Psoas muscle (tissue), 8 donors: ENCODE data around the gene ZSCAN5B. TPM values are rescaled to one million over a fixed set of nuclear protein-coding genes. Genes with fewer than 3 reads are reported as not detected.

Source experiments
- ATAC-seq, 4 donors: fragments of 200-7000 bp; cut with Tn5 transposase; one replicate each; pipeline ENCODE4 v1.9.1; 2020; ENCODE audit warnings: moderate library complexity in 3 of 4, mild to moderate bottlenecking in 2 of 4
- DNase-seq, 2 donors: peaks; one replicate each; pipeline ENCODE4 v3.0.0-alpha.2; 2020
- H3K27ac ChIP-seq: fragments of 200-600 bp; one replicate; pipeline ENCODE4 v1.8.0; 2022
- H3K27me3 ChIP-seq, 3 donors: fragments of 200-600 bp in 1 of 3; one replicate each; pipeline versions ENCODE4 v1.6.1 to v1.8.0; 2013 to 2022; ENCODE audit warnings: low read length in 2 of 3, mild to moderate bottlenecking in 2 of 3, moderate library complexity in 1 of 3; ENCODE audit not compliant: insufficient read depth in 3 of 3
- H3K36me3 ChIP-seq, 2 donors: fragments of 200-600 bp in 1 of 2; one replicate each; pipeline versions ENCODE4 v1.6.1 to v1.8.0; 2013 to 2022; ENCODE audit warnings: low read depth in 1 of 2, mild to moderate bottlenecking in 1 of 2, moderate library complexity in 1 of 2; ENCODE audit not compliant: insufficient read depth in 1 of 2
- H3K4me1 ChIP-seq: fragments of 200-600 bp; one replicate; pipeline ENCODE4 v1.8.0; 2022
- H3K4me3 ChIP-seq: fragments of 200-600 bp; one replicate; pipeline ENCODE4 v1.8.0; 2022; ENCODE audit warnings: mild to moderate bottlenecking
- H3K9me3 ChIP-seq: fragments of 200-600 bp; one replicate; pipeline ENCODE4 v1.8.0; 2022
- WGBS, 3 donors: extraction: QIAGEN DNeasy Blood & Tissue Kit; methylation state at CpG; one replicate each; pipeline versions ENCODE4 v1.1.6 to v1.1.7; 2013; 5-methylcytosine and 5-hydroxymethylcytosine counted together
- intact Hi-C, 2 donors: fragments of 100-400 bp; cut with DNase I; formaldehyde crosslinking; loops; one replicate each; pipeline versions ENCODE4 v1.11.0 to v1.14.2; 2022
- polyA plus RNA-seq, 3 donors: library from polyadenylated mRNA; stranded (reverse); fragments of 200-250 nt; gene quantifications; one replicate each; pipeline ENCODE4 v1.2.3, GENCODE V29; 2013
- total RNA-seq, 4 donors: library from RNA; stranded (reverse); fragmentation: NEBNext Ultra II Directional in 2 of 4; extraction: Animal tissue kit (Norgen Biotek cat#: 25700) in 2 of 4; gene quantifications; one replicate each; pipeline versions ENCODE4 v1.2.1 to v1.2.4, GENCODE V29; 2021 to 2023
- TF ChIP-seq, protein P1 (sequence below): fragments of 200-600 bp; IDR thresholded peaks from one replicate; pipeline ENCODE4 v1.8.0; 2022; ENCODE audit warnings: antibody characterized with exemption
- donor health status: healthy with polysubstance abuse.
- donor health status: DM: no; HTN: no; CAD: no; lungs with moderate emphysema.
- donor health status: Bipolar disorder and iron deficiency.
- donor health status: healthy.
- donor health status: DM: yes; HTN: yes; CAD: no.
- donor health status: DM: no; HTN: no; CAD: no.
- donor health status: DM: no; HTN: no; CAD: no.
- donor health status: DM: yes; HTN: yes; CAD: no.

Gene ZSCAN5B
- total and polyA plus RNA-seq, 7 donors: 0.05 TPM; not detected in 6

DNA sequence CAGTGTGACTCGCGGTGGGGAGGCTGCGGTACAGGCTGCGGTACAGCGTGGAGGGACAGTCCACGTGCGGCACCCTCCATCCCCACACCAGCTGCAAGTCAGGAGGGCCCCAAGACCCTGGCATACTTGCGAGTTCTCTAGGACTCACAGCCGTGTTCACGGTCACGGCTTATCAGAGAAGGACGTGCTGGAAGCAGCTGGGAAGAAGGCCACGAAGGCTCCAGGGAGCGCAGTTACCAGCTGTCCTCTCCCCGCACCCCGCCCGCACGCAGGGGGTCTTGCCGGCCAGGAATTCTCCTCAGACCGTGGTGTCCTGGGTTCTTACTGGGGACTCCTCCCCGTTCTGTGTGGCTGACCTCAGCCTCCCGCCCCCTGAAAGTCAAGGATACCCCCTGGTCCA lies 50.3 kb downstream of the ZSCAN5B start:
- no peak overlapping the region for H3K4me3 ChIP-seq
- H3K9me3 ChIP-seq: no peaks in the 10 kb centered on the region
- TF ChIP-seq, protein P1, sequence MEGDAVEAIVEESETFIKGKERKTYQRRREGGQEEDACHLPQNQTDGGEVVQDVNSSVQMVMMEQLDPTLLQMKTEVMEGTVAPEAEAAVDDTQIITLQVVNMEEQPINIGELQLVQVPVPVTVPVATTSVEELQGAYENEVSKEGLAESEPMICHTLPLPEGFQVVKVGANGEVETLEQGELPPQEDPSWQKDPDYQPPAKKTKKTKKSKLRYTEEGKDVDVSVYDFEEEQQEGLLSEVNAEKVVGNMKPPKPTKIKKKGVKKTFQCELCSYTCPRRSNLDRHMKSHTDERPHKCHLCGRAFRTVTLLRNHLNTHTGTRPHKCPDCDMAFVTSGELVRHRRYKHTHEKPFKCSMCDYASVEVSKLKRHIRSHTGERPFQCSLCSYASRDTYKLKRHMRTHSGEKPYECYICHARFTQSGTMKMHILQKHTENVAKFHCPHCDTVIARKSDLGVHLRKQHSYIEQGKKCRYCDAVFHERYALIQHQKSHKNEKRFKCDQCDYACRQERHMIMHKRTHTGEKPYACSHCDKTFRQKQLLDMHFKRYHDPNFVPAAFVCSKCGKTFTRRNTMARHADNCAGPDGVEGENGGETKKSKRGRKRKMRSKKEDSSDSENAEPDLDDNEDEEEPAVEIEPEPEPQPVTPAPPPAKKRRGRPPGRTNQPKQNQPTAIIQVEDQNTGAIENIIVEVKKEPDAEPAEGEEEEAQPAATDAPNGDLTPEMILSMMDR: no peak
- no peak for ATAC-seq
- intact Hi-C loops: loop anchor here in 1 of 2 donors (5.0 kb wide), 1 partner anchor 40 kb away; no protein-coding TSS in a partner anchor
- no peak for DNase-seq
- peaks cover 0 to 16% of the 10 kb centered on the region in 2 donors for H3K36me3 ChIP-seq
- H3K4me1 ChIP-seq: peaks cover 9% of the 10 kb centered on the region
- WGBS, 3 donors: 62 to 78% (median 69%) methylated on average over 20 to 22 of the region's 22 CpGs
- H3K27me3 ChIP-seq: no peaks in the 10 kb centered on the region
- no peak overlapping the region for H3K27ac ChIP-seq

DNA sequence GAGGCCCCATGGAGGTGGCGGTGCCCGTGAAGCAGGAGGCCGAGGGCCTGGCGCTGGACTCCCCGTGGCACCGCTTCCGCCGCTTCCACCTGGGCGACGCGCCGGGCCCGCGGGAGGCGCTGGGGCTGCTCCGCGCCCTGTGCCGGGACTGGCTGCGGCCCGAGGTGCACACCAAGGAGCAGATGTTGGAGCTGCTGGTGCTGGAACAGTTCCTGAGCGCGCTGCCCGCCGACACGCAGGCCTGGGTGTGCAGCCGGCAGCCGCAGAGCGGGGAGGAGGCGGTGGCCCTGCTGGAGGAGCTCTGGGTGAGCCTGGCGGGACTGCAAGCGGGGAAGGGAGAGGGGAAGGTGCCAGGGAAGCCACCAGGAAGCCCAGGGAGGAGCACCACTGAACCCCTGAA lies 50.7 kb downstream of the ZSCAN5B start:
- H3K27ac ChIP-seq: peak overlapping the region; percentile 23
- DNase-seq (no peak), ATAC-seq (peak in 3 of 4 donors; percentile 23 to 42 (median 36))
- H3K9me3 ChIP-seq: no peaks in the 10 kb centered on the region
- 50 to 64% (median 50%) methylated on average over 19 to 31 of the region's 31 CpGs for WGBS, 3 donors
- H3K4me3 ChIP-seq: no peak overlapping the region
- no peaks in the 10 kb centered on the region for H3K27me3 ChIP-seq
- TF ChIP-seq, protein P1: no peak
- H3K4me1 ChIP-seq: peaks cover 13% of the 10 kb centered on the region
- intact Hi-C loops: loop anchor here in 1 of 2 donors (5.0 kb wide), 1 partner anchor 40 kb away; no protein-coding TSS in a partner anchor
- H3K36me3 ChIP-seq: peaks cover 0 to 16% of the 10 kb centered on the region in 2 donors

DNA sequence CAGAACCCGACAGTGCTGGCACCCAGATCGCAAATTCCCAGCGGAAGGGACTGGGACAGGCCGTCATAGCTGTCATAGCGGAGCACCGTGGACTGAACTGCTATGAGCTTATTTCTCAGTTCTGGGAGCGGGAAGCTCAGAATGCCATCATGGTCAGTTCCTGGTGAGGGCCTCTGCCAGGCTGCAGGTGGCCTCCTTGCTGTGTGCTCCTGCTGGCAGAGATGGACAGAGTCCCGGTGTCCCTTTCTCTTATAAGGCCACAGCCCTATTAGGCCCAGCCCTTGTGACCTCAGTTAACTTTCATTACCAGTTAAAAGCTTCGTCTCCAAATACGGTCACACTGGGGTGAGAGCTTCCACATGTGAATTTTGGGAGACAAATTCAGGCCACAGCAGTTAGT lies 51.9 kb downstream of the ZSCAN5B start:
- H3K9me3 ChIP-seq: no peaks in the 10 kb centered on the region
- peaks cover 0 to 16% of the 10 kb centered on the region in 2 donors for H3K36me3 ChIP-seq
- no peak for DNase-seq
- WGBS, 3 donors: 77 to 85% (median 79%) methylated on average over 10 of the region's 10 CpGs
- H3K27ac ChIP-seq: no peak overlapping the region
- H3K4me1 ChIP-seq: peaks cover 16% of the 10 kb centered on the region
- no peaks in the 10 kb centered on the region for H3K27me3 ChIP-seq
- no peak for ATAC-seq
- H3K4me3 ChIP-seq: no peak overlapping the region
- intact Hi-C loops: loop anchor here in 1 of 2 donors (5.0 kb wide), 1 partner anchor 38 kb away; no protein-coding TSS in a partner anchor
- TF ChIP-seq, protein P1: no peak

DNA sequence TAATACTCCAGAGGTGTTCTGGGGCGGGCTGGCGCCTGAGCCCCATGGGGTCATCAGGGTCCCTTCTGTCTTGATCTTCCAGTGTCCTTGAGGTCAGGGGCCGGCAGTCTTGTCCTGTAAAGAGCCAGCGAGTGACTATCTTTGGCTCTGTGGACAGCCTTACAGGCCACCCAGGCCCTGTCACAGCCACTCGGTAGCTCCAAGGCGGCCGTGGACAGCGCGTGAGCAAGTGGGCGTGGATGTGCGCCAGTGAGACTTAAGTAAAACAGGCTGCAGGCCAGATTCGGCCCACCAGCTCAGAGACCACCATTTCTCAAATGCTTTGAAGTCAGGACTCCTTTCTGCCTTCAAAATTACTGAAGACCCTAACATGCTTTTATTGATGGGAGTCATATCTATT lies 52.8 kb downstream of the ZSCAN5B start:
- H3K9me3 ChIP-seq: no peaks in the 10 kb centered on the region
- peaks cover 0 to 16% of the 10 kb centered on the region in 2 donors for H3K36me3 ChIP-seq
- peaks cover 14% of the 10 kb centered on the region for H3K4me1 ChIP-seq
- no peak overlapping the region for H3K4me3 ChIP-seq
- no peak overlapping the region for H3K27ac ChIP-seq
- no peak for DNase-seq
- TF ChIP-seq, protein P1: no peak
- 88 to 95% (median 91%) methylated on average over 12 of the region's 12 CpGs for WGBS, 3 donors
- intact Hi-C loops: loop anchor here in 1 of 2 donors (5.0 kb wide), 1 partner anchor 38 kb away; no protein-coding TSS in a partner anchor
- H3K27me3 ChIP-seq: no peaks in the 10 kb centered on the region
- no peak for ATAC-seq

DNA sequence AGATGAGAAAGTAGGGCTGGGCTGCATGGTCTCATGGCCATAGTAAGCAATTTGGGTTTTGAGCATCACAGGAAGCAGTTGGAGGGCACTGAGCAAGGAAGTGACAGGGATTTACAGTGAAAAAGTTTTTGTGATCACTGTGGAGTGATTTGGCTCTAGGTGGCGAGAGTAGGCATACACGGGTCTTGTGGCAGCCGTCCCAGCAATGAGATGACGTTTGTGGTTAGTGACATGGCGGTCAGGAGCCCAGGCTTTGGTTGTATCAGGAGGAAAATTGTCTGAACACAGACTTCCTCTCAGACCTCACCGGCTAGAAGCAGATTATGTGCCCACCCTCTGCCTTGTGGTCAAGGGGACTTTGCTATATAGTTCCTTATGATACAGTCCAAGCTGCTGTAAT lies 53.2 kb downstream of the ZSCAN5B start:
- peaks cover 13% of the 10 kb centered on the region for H3K4me1 ChIP-seq
- TF ChIP-seq, protein P1: no peak
- no peaks in the 10 kb centered on the region for H3K27me3 ChIP-seq
- DNase-seq (no peak), ATAC-seq (no peak)
- intact Hi-C loops: no loop called here
- peaks cover 0 to 16% of the 10 kb centered on the region in 2 donors for H3K36me3 ChIP-seq
- H3K27ac ChIP-seq: no peak overlapping the region
- H3K4me3 ChIP-seq: no peak overlapping the region
- H3K9me3 ChIP-seq: no peaks in the 10 kb centered on the region
- WGBS, 3 donors: 72 to 82% (median 75%) methylated on average over 6 of the region's 6 CpGs
